Kidney (tissue), 14 donors: ENCODE measurements around the gene DOCK6. TPM values are rescaled to one million over a fixed set of nuclear protein-coding genes. Genes with fewer than 3 reads are reported as not detected.

Experiments
- DNase-seq, 5 donors: peaks; one replicate each; pipeline ENCODE4 v3.0.0-alpha.2; 2013 to 2020
- FAIRE-seq: peaks from 2 replicates; lab custom pipeline; 2012; peaks lifted over from hg19 to GRCh38; lab: Jason Lieb, UNC
- H3K27ac ChIP-seq, 2 donors: one replicate each; pipeline ENCODE4 v1.7.0; 2013; ENCODE audit warnings: low read depth in 2 of 2, low read length in 2 of 2, inconsistent platforms in 1 of 2
- H3K27me3 ChIP-seq: one replicate; pipeline ENCODE4 v1.7.1; 2013; ENCODE audit warnings: low read length, inconsistent platforms; ENCODE audit not compliant: control insufficient read depth, insufficient read depth
- H3K36me3 ChIP-seq, 3 donors: one replicate each; pipeline versions ENCODE4 v1.7.0 to v1.7.1; 2013; ENCODE audit warnings: low read length in 3 of 3, control low read depth in 1 of 3, inconsistent platforms in 1 of 3; ENCODE audit not compliant: insufficient read depth in 3 of 3, control insufficient read depth in 2 of 3
- H3K4me1 ChIP-seq, 3 donors: one replicate each; pipeline versions ENCODE4 v1.7.0 to v1.7.1; 2013; ENCODE audit warnings: low read length in 3 of 3, inconsistent platforms in 1 of 3, low read depth in 1 of 3; ENCODE audit not compliant: control insufficient read depth in 2 of 3, insufficient read depth in 2 of 3
- H3K4me3 ChIP-seq, 3 donors: one replicate each; pipeline versions ENCODE4 v1.7.0 to v1.8.1; 2013; ENCODE audit warnings: low read length in 3 of 3, control low read depth in 1 of 3, inconsistent platforms in 1 of 3
- H3K9ac ChIP-seq, 3 donors: one replicate each; pipeline versions ENCODE4 v1.7.0 to v1.7.1; 2013; ENCODE audit warnings: low read length in 3 of 3, control low read depth in 1 of 3, inconsistent platforms in 1 of 3
- H3K9me3 ChIP-seq, 3 donors: one replicate each; pipeline versions ENCODE4 v1.7.0 to v1.7.1; 2013; ENCODE audit warnings: low read length in 3 of 3, control low read depth in 1 of 3, inconsistent platforms in 1 of 3; ENCODE audit not compliant: control insufficient read depth in 2 of 3, insufficient read depth in 1 of 3
- intact Hi-C: fragments of 100-400 bp; cut with DNase I; formaldehyde crosslinking; loops from one replicate; pipeline ENCODE4 v1.11.1; 2022
- polyA plus RNA-seq: library from polyadenylated mRNA; stranded (reverse); fragments of 350-450 nt; fragmentation: Illumina TruSeq; extraction: RNeasy Lipid Tissue Mini Kit (QIAGEN cat#74804); gene quantifications from one replicate; pipeline ENCODE4 v1.2.3, GENCODE V29; 2014; ENCODE audit warnings: low read depth, low replicate concordance; ENCODE audit not compliant: insufficient read depth
- total RNA-seq: library from RNA; stranded (reverse); fragmentation: NEBNext Ultra II Directional; extraction: Animal tissue kit (Norgen Biotek cat#: 25700); gene quantifications from one replicate; pipeline ENCODE4 v1.2.1, GENCODE V29; 2021
- TF ChIP-seq, protein P1 (sequence below): IDR thresholded peaks from 3 replicates; pipeline ENCODE4 v1.5.1; 2012; ENCODE audit warnings: mild to moderate bottlenecking, moderate library complexity, borderline replicate concordance; ENCODE audit not compliant: insufficient read depth; ENCODE audit errors: extremely low read depth
- donor health status: control.
- donor health status: control.
- donor health status: control.
- donor health status: control.
- donor health status: control.
- donor health status: DM: yes; HTN: yes; CAD: no.
- donor health status: Normal renal cell carcinoma (clear cell type).

The DOCK6 gene
- total and polyA plus RNA-seq, 2 donors from 2014 or later: 45.8 to 112 TPM

- peaks cover 9 to 17% (median 14%) of the 10 kb centered on the region in 3 donors for H3K36me3 ChIP-seq
- H3K9ac ChIP-seq: no peak overlapping the region
- no peak overlapping the region for H3K27ac ChIP-seq
Observed at GRCh38 chr19:11236324-11237301, 25.7 kb downstream of the DOCK6 start.

DNA sequence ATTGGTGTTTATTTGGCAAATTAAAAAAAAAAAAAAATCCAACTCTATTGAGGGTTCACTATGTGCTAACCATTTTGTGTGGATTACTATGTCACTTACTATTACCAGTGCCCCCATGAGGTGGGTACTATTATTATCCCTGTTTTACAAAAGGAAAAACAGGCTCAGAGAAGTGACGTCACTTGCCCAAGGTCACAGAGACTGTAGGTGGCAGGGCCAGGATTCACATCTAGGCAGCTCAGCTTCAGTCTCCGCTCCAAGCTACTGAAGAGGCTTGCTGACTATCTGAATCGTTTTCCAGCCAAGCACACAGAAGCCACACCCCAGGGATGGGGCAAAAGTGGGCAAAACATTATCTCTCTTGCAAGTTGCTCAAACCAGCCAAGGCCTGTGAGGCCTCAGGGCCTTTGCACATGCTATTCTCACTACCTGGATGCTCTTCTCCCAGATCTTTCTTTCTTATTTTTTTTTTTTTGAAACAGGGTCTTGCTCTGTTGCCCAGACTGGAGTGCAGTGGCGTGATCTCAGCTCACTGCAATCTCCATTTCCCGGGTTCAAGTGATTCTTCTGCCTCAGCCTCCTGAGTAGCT is 27.7 kb downstream of the DOCK6 start:
- H3K9ac ChIP-seq: no peak overlapping the region
- H3K4me1 ChIP-seq: no peaks in the 10 kb centered on the region
- FAIRE-seq (no peak), DNase-seq (no peak)
- TF ChIP-seq, protein P1, sequence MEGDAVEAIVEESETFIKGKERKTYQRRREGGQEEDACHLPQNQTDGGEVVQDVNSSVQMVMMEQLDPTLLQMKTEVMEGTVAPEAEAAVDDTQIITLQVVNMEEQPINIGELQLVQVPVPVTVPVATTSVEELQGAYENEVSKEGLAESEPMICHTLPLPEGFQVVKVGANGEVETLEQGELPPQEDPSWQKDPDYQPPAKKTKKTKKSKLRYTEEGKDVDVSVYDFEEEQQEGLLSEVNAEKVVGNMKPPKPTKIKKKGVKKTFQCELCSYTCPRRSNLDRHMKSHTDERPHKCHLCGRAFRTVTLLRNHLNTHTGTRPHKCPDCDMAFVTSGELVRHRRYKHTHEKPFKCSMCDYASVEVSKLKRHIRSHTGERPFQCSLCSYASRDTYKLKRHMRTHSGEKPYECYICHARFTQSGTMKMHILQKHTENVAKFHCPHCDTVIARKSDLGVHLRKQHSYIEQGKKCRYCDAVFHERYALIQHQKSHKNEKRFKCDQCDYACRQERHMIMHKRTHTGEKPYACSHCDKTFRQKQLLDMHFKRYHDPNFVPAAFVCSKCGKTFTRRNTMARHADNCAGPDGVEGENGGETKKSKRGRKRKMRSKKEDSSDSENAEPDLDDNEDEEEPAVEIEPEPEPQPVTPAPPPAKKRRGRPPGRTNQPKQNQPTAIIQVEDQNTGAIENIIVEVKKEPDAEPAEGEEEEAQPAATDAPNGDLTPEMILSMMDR: no peak
- intact Hi-C loops: no loop called here
- peaks cover 9 to 25% (median 15%) of the 10 kb centered on the region in 3 donors for H3K36me3 ChIP-seq
- H3K27me3 ChIP-seq: no peaks in the 10 kb centered on the region
- no peaks in the 10 kb centered on the region for H3K9me3 ChIP-seq
- H3K27ac ChIP-seq: no peak overlapping the region
- H3K4me3 ChIP-seq: no peak overlapping the region

More at GRCh38 chr19:11236324-11237301, 25.7 kb downstream of the DOCK6 start:
- intact Hi-C loops: no loop called here
- DNase-seq (no peak), FAIRE-seq (no peak)
- TF ChIP-seq, protein P1: no peak
- H3K9me3 ChIP-seq: no peaks in the 10 kb centered on the region
- no peak overlapping the region for H3K4me3 ChIP-seq
- no peaks in the 10 kb centered on the region for H3K4me1 ChIP-seq
- no peaks in the 10 kb centered on the region for H3K27me3 ChIP-seq

DNA sequence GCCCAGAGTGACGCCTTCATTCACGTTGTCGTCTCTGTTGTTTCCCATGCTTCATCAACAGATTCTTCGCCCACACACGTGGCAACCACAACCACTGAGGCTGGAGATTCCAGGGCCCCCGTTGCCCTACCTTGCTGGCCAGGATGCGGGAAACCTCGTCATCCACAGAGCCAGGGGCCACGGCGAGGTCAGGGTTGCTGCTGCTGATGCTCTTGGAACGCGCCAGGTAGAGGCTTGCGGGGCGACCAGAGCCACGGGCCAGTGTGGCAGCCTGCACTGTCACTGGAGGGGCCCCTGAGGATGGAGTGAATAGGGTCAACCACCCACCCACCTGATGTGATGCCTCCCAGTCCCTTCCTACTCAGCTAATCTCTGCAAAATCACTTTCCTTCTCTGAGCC is 29.3 kb downstream of the DOCK6 start:
- TF ChIP-seq, protein P1: no peak
- intact Hi-C loops: no loop called here
- H3K36me3 ChIP-seq: peaks cover 9 to 23% (median 15%) of the 10 kb centered on the region in 3 donors
- H3K4me3 ChIP-seq: no peak overlapping the region
- no peaks in the 10 kb centered on the region for H3K4me1 ChIP-seq
- DNase-seq (no peak), FAIRE-seq (no peak)
- no peaks in the 10 kb centered on the region for H3K9me3 ChIP-seq
- no peak overlapping the region for H3K27ac ChIP-seq
- H3K9ac ChIP-seq: no peak overlapping the region
- no peaks in the 10 kb centered on the region for H3K27me3 ChIP-seq
